Effector memory CD8-positive, alpha-beta T cell (primary cell): ENCODE data around the gene SGTB.
"Not testable (repeated sequence)": the region's sequence is repeated elsewhere in the genome, so short reads cannot be mapped to it uniquely, and the experiment has no call there.

ENCODE experiments used
- ATAC-seq: fragments of 150-1000 bp; cut with Tn5 transposase; replicated peaks from 2 replicates; pipeline ENCODE4 v1.10.0; 2021; ENCODE audit warnings: mild to moderate bottlenecking, moderate library complexity
- DNase-seq, 3 experiments: peaks; one replicate each; pipeline ENCODE4 v3.0.0; 2021
- H3K27ac Mint-ChIP-seq, 2 donors: one replicate each; pipeline ENCODE4 v1.8.0; 2022; ENCODE audit warnings: mild to moderate bottlenecking in 2 of 2, mixed read lengths in 2 of 2, moderate library complexity in 2 of 2
- H3K27me3 Mint-ChIP-seq, 2 donors: one replicate each; pipeline ENCODE4 v1.8.0; 2022; ENCODE audit warnings: mixed read lengths in 2 of 2
- H3K36me3 Mint-ChIP-seq: one replicate; pipeline ENCODE4 v1.8.0; 2022; ENCODE audit warnings: mild to moderate bottlenecking, moderate library complexity, mixed read lengths; ENCODE audit not compliant: insufficient read depth
- H3K4me1 Mint-ChIP-seq, 2 donors: one replicate each; pipeline ENCODE4 v1.8.0; 2022; ENCODE audit warnings: low read depth in 2 of 2, mixed read lengths in 2 of 2
- H3K4me3 Mint-ChIP-seq, 2 donors: one replicate each; pipeline ENCODE4 v1.8.0; 2022; ENCODE audit warnings: mild to moderate bottlenecking in 2 of 2, mixed read lengths in 2 of 2, moderate library complexity in 2 of 2
- H3K9me3 Mint-ChIP-seq, 2 donors: one replicate each; pipeline ENCODE4 v1.8.0; 2022; ENCODE audit warnings: mixed read lengths in 2 of 2

SGTB gene

DNA sequence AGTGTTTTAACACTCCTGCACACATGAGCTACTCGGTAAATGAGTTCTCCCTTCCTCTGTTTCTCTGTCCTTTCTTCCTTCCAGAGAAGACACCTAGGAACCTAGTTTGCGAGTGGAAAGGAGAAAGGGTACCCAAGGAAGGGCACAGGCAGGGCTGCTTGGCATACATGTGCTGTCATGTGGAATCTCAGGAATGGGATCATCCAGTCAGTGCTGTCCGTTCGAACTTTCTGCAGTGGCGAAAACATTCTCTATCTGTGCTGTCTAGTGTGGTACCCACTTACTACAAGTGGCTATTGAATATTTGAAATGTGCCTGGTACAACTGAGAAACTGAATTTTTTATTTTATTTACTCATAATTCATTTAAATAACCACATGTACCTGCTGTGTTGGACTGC, 28.0 kb upstream of the SGTB start:
- no peaks in the 10 kb centered on the region for H3K4me1 Mint-ChIP-seq
- H3K4me3 Mint-ChIP-seq: no peak overlapping the region
- no peaks in the 10 kb centered on the region for H3K27me3 Mint-ChIP-seq
- H3K9me3 Mint-ChIP-seq: no peaks in the 10 kb centered on the region
- no peak for DNase-seq
- no peaks in the 10 kb centered on the region for H3K36me3 Mint-ChIP-seq
- no peak for ATAC-seq
- no peak overlapping the region for H3K27ac Mint-ChIP-seq

DNA sequence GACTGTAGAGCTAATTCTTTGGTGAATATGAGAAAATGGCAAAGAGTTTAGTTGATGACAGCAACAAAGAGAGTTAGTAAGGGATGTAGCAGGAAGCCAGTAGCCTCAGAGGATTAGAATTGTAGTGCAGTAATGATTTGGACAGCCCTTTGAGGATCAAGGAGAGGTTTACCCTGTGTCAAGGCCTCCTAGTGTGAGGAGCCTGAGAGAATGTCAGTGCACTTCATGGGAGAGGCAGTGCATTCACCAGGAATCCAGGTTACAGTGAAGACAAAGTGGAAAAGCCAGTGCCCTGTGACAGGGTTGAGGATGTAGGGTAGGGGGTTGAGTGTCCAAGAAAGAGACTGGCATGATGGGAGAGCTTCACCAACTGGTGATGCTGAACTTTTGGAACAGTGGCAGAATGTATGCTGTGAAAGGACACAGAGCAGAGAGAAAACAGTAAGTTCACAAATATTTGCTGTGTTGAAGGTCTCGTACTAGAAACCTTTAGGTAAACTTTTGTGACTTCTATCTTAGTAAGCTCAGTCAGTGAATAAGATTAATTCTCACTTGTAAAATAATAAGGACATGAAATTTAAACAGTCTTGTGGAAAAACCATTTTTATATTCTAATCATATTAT, 27.4 kb upstream of the SGTB start:
- H3K4me3 Mint-ChIP-seq: no peak overlapping the region
- no peaks in the 10 kb centered on the region for H3K4me1 Mint-ChIP-seq
- H3K9me3 Mint-ChIP-seq: no peaks in the 10 kb centered on the region
- no peak overlapping the region for H3K27ac Mint-ChIP-seq
- ATAC-seq (no peak), DNase-seq (no peak)
- no peaks in the 10 kb centered on the region for H3K27me3 Mint-ChIP-seq
- H3K36me3 Mint-ChIP-seq: no peaks in the 10 kb centered on the region

DNA sequence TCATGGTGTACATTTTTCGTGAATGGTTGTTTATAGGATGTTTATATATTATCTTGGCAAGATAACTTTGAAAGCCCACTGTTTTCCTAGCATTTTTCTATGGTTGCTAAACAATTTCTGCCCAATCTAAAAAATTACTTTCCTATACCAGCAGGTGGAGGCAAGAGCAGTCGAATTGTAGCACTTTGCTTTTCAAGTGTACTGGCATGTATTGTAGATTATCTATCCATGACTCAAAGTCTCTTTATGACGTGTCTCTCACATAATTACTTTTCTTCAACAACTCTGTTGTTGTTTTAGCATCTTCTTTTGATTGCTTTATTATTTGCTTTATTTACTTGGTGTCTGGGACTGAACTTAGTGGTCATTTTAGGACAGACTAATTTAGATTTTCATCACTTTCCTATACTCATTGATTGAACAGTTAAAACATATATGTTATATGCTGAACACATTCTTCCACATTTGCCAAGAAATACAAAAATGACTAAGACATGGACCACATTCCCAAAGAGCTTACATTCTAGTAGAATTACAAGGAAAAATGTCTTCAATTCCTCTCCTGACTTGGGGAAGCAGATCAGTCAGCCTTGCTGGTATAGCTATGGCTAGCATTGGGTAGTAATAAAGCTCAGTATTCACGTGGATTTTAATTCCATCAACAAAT, 20.8 kb upstream of the SGTB start:
- ATAC-seq: peak; percentile 55
- H3K4me3 Mint-ChIP-seq: no peak overlapping the region
- H3K27ac Mint-ChIP-seq: no peak overlapping the region
- no peaks in the 10 kb centered on the region for H3K27me3 Mint-ChIP-seq
- DNase-seq: no peak
- no peaks in the 10 kb centered on the region for H3K36me3 Mint-ChIP-seq
- no peaks in the 10 kb centered on the region for H3K4me1 Mint-ChIP-seq
- no peaks in the 10 kb centered on the region for H3K9me3 Mint-ChIP-seq

DNA sequence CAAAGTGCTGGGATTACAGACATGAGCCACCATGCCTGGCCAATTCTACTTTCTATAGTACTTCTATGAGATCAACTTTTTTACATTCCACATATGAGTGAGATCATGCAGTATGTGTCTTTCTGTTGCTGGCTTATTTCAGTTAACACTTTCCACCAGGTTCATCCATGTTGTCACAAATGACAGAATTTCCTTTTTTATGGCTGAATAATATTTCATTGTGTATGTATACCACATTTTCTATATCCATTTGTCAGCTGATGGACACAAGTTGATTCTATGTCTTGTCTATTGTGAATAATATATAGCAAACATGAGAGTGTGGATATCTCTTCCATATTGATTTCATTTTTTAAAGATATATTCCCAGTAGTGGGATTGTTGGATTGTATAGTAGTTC, 17.3 kb upstream of the SGTB start:
- Mint-ChIP-seq H3K36me3 (no peaks in the 10 kb centered on the region), H3K27ac (no peak overlapping the region), H3K9me3 (no peaks in the 10 kb centered on the region)

DNA sequence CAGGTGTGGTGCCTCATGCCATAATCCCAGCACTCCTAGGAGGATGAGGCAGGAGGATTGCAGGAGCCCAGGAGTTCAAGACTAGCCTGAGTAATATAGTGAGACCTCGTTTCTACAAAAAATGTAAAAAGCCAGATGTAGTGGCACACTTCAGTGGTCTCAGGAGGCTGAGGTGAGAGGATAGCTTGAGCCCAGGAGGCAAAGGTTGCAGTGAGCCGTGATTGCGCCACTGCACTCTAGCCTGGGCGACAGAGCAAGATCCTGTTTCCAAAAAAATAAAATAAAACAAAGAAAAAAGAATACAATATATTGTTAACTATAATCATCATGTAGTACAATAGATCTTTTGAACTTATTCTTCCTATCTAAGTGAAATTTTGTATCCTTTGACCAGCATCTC, 16.4 kb upstream of the SGTB start:
- Mint-ChIP-seq H3K4me1 (no peaks in the 10 kb centered on the region), H3K27me3 (no peaks in the 10 kb centered on the region), H3K4me3 (no peak overlapping the region), H3K9me3 (no peaks in the 10 kb centered on the region), H3K27ac (no peak overlapping the region), H3K36me3 (no peaks in the 10 kb centered on the region)
- DNase-seq (no peak), ATAC-seq (no peak)

More for the DNA sequence above, 17.3 kb upstream of the SGTB start:
- DNase-seq (no peak), ATAC-seq (no peak)
- H3K4me3 Mint-ChIP-seq: no peak overlapping the region
- no peaks in the 10 kb centered on the region for H3K4me1 Mint-ChIP-seq
- H3K27me3 Mint-ChIP-seq: no peaks in the 10 kb centered on the region

DNA sequence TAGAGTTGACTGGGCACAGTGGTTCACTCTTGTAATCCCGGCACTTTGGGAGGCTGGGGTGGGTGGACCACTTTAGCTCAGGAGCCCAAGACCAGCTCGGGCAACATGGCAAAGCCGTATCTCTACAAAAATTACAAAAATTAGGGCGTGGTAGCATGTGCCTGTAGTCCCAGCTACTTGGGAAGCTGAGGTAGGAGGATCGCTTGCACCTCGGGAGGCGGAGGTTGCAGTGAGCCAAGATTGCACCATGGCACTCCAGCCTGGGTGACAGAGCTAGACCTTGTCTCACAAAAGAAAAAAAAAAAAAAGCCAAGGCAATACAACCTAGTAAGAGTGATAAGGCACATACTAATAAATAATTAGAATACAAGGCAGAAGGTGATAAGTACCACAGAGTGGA, 15.9 kb upstream of the SGTB start:
- DNase-seq: no peak
- no peaks in the 10 kb centered on the region for H3K36me3 Mint-ChIP-seq
- ATAC-seq: no peak
- no peak overlapping the region for H3K27ac Mint-ChIP-seq
- H3K9me3 Mint-ChIP-seq: no peaks in the 10 kb centered on the region
- H3K4me3 Mint-ChIP-seq: no peak overlapping the region
- H3K4me1 Mint-ChIP-seq: no peaks in the 10 kb centered on the region
- no peaks in the 10 kb centered on the region for H3K27me3 Mint-ChIP-seq

DNA sequence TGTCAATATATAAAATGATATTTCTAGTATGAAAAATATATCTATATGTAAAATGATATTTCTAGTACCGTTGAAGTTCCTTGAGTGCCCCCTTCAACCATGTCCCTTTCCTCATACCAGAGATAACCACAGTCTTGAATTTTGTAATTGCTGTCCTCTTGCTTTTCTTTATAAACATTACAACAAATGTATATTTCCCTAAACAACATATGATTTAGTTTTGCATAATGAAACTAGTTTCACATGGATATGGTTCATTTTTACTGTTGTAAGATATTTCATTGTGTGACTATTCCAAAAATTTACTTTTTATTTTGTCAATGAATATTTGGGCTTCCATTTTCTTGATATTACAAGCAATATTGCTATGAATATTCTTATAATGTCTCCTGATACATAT, 14.1 kb upstream of the SGTB start:
- no peak for ATAC-seq
- Mint-ChIP-seq H3K4me3 (no peak overlapping the region), H3K9me3 (no peaks in the 10 kb centered on the region), H3K36me3 (no peaks in the 10 kb centered on the region), H3K27ac (no peak overlapping the region), H3K27me3 (no peaks in the 10 kb centered on the region), H3K4me1 (no peaks in the 10 kb centered on the region)
- DNase-seq: no peak

DNA sequence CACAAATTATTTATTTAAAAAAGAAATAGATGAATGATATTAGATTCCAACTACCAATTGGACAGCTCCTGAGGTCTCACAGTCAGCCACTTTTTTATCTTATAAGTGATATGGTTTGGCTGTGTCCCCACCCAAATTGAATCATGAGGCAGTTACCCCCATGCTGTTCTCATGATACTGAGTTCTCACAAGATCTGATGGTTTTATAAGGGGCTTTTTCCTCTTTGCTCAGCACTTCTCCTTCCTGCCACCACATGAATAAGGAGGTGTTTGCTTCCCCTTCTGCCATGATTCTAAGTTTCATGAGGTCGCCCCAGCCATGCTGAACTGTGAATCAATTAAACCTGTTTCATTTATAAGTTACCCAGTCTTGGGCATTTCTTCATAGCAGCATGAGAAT, 13.0 kb upstream of the SGTB start:
- ATAC-seq (no peak), DNase-seq (no peak)
- Mint-ChIP-seq H3K4me3 (no peak overlapping the region), H3K9me3 (no peaks in the 10 kb centered on the region), H3K4me1 (no peaks in the 10 kb centered on the region), H3K27ac (no peak overlapping the region), H3K36me3 (no peaks in the 10 kb centered on the region), H3K27me3 (no peaks in the 10 kb centered on the region)

DNA sequence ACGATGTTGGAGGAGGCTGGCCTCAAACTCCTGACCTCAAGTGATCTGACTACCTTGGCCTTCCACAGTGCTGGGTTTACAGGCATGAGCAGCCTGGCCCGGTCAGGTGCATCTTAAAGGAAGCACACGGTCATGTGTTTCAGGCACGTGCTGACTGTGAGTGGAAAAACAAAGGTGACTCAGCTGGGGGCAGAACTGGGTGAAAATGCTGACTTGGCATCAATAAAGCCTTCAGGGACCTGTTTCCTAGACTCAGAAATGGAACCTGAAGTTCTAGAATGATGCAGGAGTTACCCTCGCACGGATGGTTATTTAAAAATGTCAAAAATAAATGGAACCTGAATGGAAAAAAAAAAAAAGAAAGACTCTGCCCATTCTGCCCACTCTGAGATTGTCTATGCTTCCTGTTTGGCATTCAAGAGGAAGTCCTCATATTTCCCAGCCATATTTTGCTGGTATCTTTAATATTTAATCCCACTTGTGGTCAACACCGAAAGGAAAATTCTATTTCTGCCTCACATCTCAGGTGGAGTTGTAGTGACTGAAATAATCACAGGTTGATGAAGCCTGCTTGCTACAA, 12.4 kb upstream of the SGTB start:
- not testable (repeated sequence) for DNase-seq, H3K4me3 Mint-ChIP-seq, H3K9me3 Mint-ChIP-seq, H3K27ac Mint-ChIP-seq, ATAC-seq, H3K4me1 Mint-ChIP-seq, H3K36me3 Mint-ChIP-seq, H3K27me3 Mint-ChIP-seq

DNA sequence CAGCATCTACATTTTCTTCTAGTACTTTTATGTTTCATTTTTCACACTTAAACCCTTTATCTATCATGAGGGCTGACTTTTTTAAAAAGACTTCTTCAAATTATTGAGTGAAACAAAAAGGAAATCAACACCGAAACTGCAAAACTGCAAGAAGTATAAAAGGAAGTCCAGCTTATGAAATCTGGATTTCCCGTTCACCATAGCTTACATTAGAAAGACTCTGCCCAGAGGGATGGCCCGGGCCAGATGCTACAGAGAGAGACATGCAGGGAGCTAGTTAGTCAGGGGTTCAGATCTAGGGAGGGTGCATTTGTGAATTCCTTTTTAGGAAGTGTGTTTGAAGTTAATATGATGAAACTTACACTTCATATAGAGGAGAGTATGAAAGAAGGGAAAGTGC, 10.1 kb upstream of the SGTB start:
- not testable (repeated sequence) for H3K27ac Mint-ChIP-seq, H3K4me1 Mint-ChIP-seq, H3K4me3 Mint-ChIP-seq, H3K36me3 Mint-ChIP-seq, ATAC-seq, H3K9me3 Mint-ChIP-seq, DNase-seq, H3K27me3 Mint-ChIP-seq

DNA sequence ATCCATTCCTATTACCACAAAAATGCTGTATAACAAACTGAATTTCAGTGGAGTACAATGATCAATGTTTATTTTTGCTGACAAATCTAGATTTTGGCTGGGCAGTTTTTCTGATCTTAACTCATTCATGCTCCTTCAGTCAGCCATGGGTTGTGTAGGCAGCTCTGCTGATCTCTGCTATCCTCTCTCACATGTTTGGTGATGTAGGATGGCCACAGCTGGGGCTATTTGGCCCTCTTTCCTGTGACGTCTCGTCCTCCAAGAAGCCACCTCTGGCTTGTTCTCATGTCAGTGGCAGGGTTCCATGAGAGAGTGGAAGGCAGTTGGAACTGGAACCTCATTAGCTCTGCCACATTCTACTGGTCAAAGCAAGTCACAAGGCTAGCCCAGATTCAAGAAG, 9.0 kb upstream of the SGTB start:
- ATAC-seq (no peak), DNase-seq (no peak)
- H3K36me3 Mint-ChIP-seq: no peaks in the 10 kb centered on the region
- H3K27me3 Mint-ChIP-seq: no peaks in the 10 kb centered on the region
- H3K9me3 Mint-ChIP-seq: no peaks in the 10 kb centered on the region
- no peaks in the 10 kb centered on the region for H3K4me1 Mint-ChIP-seq
- no peak overlapping the region for H3K4me3 Mint-ChIP-seq
- H3K27ac Mint-ChIP-seq: no peak overlapping the region

DNA sequence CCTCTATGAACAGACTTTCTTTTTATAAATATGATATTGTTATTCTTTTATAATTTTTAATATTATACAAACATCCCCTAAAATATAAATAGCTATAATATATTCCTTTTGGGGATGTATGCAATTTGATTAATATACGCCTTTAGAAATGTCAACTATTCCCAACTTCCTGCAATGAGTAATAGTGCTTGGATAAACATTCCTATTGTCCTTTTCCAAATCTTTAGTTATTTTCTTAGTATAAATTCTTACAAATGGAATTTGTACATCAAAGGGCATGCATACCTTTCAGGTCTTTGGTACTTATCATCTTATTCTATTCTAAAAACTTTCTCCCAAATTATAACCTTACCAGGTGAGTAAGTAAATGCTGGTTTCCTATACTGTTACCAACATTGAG, 6.3 kb upstream of the SGTB start:
- Mint-ChIP-seq H3K9me3 (no peaks in the 10 kb centered on the region), H3K27me3 (no peaks in the 10 kb centered on the region), H3K27ac (no peak overlapping the region), H3K36me3 (no peaks in the 10 kb centered on the region), H3K4me1 (peaks cover under 1% of the 10 kb centered on the region in 2 donors), H3K4me3 (no peak overlapping the region)
- no peak for DNase-seq
- ATAC-seq: no peak

DNA sequence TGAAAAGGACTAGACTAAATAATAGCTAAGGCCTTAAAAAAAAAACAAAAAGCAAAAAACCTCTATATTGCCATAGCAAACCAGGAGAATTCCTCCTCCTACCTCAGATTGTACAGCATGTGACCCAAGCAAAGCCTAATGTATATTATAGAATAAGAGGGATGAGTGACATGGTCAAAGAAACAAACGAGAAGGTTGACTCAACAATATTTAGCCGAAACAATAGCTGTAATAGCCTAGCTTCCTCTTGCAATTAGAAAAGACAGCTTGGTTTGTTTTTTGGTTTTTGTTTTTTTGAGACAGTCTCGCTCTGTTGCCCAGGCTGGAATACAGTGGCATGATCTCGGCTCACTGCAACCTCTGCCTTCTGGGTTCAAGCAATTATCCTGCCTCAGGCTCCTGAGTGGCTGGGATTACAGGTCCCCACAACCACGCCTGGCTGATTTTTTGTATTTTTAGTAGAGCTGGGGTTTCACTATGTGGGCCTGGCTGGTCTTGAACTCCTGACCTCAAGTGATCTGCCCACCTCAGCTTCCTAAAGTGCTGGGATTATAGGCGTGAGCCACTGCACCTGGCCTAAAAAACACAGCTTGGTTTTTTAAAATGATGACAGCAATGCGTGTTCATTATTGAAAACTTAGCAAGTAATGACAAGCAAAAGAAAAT, 5.7 kb upstream of the SGTB start:
- DNase-seq (no peak), ATAC-seq (no peak)
- H3K4me3 Mint-ChIP-seq: no peak overlapping the region
- peaks cover 7% of the 10 kb centered on the region in 2 donors for H3K4me1 Mint-ChIP-seq
- no peak overlapping the region for H3K27ac Mint-ChIP-seq
- H3K27me3 Mint-ChIP-seq: no peaks in the 10 kb centered on the region
- no peaks in the 10 kb centered on the region for H3K9me3 Mint-ChIP-seq
- H3K36me3 Mint-ChIP-seq: no peaks in the 10 kb centered on the region
